ENCODE results near the gene ARF5.

The ARF5 gene

DNA sequence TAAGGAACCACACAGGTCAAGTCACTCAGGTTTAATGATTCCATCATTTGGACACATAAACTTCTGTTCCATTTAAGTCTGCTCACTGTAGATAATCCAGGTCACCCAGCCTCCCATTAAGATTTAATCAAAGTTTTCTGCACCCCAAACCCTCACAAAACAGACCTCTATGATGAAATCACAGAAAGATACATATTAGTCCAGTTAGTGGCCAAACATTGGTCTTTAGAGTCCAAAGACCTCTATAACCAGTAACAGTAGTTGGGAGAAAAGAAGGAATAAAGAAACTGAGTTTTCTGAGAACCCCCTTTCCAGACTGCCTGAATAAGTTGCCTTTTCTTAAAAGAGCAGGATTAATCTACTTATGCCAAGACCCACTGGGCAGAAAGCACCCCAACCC lies 7.6 kb upstream of the ARF5 start:
- Mint-ChIP-seq H3K9me3 (no peaks in the 10 kb centered on the region), H3K4me3 (no peak overlapping the region), H3K27ac (no peak overlapping the region), H3K27me3 (no peaks in the 10 kb centered on the region), H3K36me3 (peaks cover 29 to 52% of the 10 kb centered on the region in 2 donors), H3K4me1 (peaks cover 35 to 54% of the 10 kb centered on the region in 2 donors)
- no peak for DNase-seq
- ATAC-seq (replicated peaks), result no peak

DNA sequence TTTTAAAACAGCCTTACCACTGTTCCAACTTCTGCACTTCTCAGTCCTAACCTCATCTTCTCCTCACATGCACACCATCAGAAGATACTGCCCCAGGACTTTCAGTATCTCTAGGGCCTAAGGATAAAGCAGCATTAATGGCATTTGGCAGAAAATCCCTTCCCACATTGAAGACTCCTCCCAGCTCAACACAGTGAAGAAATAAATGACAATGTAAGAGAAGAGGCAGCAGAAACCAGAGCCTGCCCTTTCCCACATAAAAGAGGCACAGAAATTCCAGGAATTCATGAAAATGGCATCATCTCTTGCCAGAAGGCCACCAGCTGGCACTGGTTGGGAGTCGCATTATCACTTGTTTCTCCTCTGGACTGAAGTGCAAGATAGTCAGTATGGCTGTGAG lies 6.5 kb upstream of the ARF5 start:
- no peak for DNase-seq
- Mint-ChIP-seq H3K36me3 (peaks cover 27 to 48% of the 10 kb centered on the region in 2 donors), H3K27me3 (no peaks in the 10 kb centered on the region), H3K9me3 (no peaks in the 10 kb centered on the region), H3K27ac (no peak overlapping the region), H3K4me1 (peaks cover 40 to 62% of the 10 kb centered on the region in 2 donors), H3K4me3 (no peak overlapping the region)
- no peak for ATAC-seq (replicated peaks)

DNA sequence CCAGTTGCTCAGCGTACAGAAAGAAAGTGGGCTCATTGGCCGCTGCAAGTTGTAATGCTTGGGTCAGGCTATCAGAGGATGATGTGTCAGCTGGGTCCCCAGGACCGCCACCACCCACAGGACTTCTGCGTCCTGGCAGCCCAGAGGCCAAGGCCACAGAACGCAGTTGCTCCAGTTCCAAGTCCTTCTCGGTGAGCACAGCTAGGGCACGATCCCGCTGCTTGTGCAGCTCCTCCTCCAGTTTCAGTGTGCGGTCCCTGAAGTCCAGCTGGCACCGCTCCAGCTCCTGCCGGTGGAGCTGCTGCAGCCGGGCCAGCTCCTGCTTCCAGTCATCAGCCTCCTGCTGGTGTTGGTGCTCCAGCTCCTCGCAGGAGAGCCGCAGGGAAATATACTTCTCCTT lies 5.8 kb upstream of the ARF5 start:
- no peak overlapping the region for H3K27ac Mint-ChIP-seq

DNA sequence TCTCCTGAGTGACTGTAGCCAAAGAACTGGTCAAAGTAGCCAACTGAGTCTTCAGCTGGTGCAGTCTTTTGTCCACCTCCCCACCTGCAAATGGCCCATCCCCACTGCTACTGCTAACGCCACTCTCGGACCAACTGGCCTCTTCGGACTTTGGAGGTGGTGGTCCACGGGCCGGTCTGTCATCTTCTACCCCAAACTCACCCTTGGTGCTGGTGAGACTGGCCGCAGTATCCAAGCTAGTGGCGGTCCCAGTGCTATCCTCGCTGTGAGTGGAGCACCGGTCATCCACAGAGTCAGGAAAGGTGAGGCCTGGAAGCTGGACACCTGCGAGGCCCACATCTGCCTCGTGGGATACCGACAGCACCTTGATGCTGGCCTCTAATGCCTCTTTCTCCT lies 3.6 kb upstream of the ARF5 start:
- H3K27ac Mint-ChIP-seq, result peak overlapping the region; percentile 93
- H3K36me3 Mint-ChIP-seq, result peaks cover 14 to 29% of the 10 kb centered on the region in 2 donors
- H3K4me1 Mint-ChIP-seq, result peaks cover 41 to 71% of the 10 kb centered on the region in 2 donors

More for the DNA sequence above, 5.8 kb upstream of the ARF5 start:
- H3K4me1 Mint-ChIP-seq, result peaks cover 40 to 62% of the 10 kb centered on the region in 2 donors
- H3K36me3 Mint-ChIP-seq, result peaks cover 23 to 45% of the 10 kb centered on the region in 2 donors
- H3K4me3 Mint-ChIP-seq, result no peak overlapping the region
- no peaks in the 10 kb centered on the region for H3K27me3 Mint-ChIP-seq
- DNase-seq (no peak), ATAC-seq (replicated peaks) (no peak)
- H3K9me3 Mint-ChIP-seq, result no peaks in the 10 kb centered on the region

DNA sequence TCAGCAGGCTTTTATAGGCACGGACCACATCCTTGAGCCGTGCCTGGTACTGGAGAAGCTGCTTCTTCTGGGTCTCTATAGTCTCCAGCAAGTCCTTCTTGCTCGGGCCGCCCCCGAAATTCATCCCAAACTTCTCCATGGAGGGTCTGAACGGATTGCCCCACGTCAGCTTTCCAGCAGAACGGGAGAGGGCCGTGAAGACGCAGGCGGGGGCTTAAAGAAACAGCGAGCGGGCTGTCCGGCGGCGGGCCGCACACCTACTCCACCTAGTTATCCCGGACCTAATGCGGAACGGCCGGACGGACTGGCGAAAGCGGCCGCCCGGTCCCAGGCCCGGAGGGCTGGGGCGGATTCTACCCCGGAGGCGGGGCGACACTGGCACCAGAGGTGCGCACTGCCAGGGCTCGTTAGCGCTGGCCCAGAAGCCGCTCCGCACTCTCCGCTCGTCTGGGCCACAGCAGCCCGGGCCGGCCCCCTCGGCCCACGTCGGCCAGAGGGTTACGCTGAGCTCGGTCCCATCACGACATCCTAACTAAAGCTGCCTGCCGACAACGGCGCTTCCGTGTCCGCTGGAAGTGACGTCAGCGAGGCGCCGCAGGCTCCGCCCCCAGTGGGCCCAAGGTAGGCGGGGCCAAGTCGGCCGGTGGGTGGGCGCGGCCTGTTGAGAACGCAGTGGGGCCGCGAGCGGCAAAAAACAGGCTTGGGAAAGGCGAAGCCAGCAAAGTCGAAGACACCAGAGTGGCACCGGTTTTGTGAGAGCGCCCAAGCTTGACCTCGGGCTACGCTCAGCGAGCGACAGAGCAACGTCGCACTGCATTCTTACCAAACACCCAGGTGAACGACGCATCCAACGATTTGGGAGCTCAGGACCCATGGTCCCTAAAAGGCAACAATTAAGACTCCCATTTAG lies 2.9 kb upstream of the ARF5 start, which contains the start of gene GCC1:
Gene GCC1 (minus strand): TSS at position 553 of the 910 bp plus-strand sequence. CDS start 414 bp downstream, at position 139.
- no peaks in the 10 kb centered on the region for H3K9me3 Mint-ChIP-seq
- DNase-seq (peak; percentile 94), ATAC-seq (replicated peaks) (peak; percentile 82 to 86)
- H3K4me3 Mint-ChIP-seq, result peak within 1 kb of the TSS; percentile 87 to 93
- no peaks in the 10 kb centered on the region for H3K27me3 Mint-ChIP-seq
- peak within 1 kb of the TSS; percentile 94 for H3K27ac Mint-ChIP-seq
- peaks cover 18 to 32% of the 10 kb centered on the region in 2 donors for H3K36me3 Mint-ChIP-seq
- peaks cover 44 to 75% of the 10 kb centered on the region in 2 donors for H3K4me1 Mint-ChIP-seq

More for the DNA sequence above, 3.6 kb upstream of the ARF5 start:
- Mint-ChIP-seq H3K9me3 (no peaks in the 10 kb centered on the region), H3K4me3 (peak overlapping the region; percentile 87 to 93), H3K27me3 (no peaks in the 10 kb centered on the region)
- no peak for ATAC-seq (replicated peaks)
- DNase-seq, result no peak

DNA sequence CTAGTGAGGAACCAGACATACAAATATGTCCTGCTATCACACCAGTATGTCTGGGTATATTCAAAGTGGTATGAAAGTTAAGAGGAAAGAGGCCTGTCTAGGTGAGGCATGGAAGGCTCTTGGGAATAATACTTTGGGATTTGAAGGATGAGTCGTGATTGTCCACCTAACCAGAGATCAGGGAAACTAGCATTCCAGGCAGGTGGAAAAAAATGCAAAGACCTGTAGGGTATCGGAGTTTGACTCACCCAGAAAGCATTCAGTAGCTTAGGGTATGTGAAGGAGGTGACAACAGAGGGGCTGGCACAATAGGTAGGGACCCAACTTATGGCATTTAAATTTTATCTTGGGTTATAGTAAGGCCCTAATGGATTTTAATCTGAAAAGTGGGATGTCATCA lies 1.9 kb upstream of the ARF5 start:
- Mint-ChIP-seq H3K4me3 (no peak overlapping the region), H3K27ac (no peak overlapping the region), H3K4me1 (peaks cover 51 to 78% of the 10 kb centered on the region in 2 donors), H3K9me3 (no peaks in the 10 kb centered on the region), H3K27me3 (no peaks in the 10 kb centered on the region), H3K36me3 (peaks cover 22 to 42% of the 10 kb centered on the region in 2 donors)
- ATAC-seq (replicated peaks) (no peak), DNase-seq (no peak)

DNA sequence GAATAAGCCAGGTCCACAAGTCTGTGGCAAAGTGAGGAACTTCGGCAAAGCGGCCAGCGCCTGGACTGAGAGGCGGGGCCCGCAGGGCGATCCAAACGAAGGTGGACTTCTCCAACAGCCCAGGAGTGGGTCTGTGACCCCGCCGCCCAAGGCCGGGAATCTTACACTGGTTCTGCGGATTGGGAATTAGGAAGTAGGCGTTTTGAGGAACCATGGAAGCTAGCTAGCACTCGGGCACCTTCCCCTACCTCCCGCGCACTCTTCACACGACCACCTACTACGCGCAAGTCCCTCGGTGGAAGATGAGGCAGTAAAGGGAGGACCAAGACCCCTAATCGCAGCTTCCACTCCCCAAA lies 570 bp upstream of the ARF5 start:
- DNase-seq (no peak), ATAC-seq (replicated peaks) (no peak)
- Mint-ChIP-seq H3K4me3 (peak overlapping the region; percentile 72 to 97), H3K9me3 (no peaks in the 10 kb centered on the region), H3K4me1 (peaks cover 45 to 69% of the 10 kb centered on the region in 2 donors), H3K36me3 (peaks cover 21 to 37% of the 10 kb centered on the region in 2 donors), H3K27me3 (no peaks in the 10 kb centered on the region), H3K27ac (peak overlapping the region; percentile 31)

DNA sequence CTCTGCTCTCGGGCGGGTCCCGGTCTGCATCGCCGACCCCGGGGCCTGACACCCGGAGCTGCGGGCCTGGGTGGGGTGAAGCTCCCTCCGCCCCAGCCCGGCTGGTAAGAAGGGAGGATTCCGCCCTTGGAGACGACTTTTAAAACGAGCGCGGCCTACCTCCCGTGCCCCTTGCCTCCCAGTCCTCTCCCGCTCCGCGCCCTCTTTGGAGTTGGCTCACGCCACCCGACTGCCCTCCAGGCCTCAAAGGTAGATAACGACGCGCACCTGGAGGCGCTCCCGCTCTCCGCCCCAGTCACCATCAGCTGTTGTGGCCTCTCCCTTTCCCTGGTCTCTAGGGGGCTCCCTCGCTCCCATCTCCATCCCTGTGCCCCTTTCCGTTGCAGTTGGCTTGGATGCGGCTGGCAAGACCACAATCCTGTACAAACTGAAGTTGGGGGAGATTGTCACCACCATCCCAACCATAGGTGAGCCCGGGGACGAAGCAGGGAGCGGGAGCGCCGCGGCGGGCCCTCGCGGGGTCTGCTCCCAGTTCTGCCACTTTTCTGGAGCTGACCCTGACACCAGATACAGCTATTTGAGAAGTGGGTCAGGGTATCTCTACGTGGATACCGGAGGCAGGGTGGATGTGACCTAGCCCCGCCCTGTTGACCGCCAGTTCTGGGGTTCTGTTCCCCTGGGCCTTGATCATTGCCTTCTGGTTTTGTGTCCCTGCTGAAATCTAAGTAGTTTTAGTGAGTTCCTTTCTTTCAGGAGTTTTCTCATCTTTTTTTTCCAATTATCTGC lies 679 bp downstream of the ARF5 start:
- H3K9me3 Mint-ChIP-seq, result no peaks in the 10 kb centered on the region
- ATAC-seq (replicated peaks), result peak in 1 of 2 donors; percentile 3
- peaks cover 16 to 27% of the 10 kb centered on the region in 2 donors for H3K36me3 Mint-ChIP-seq
- no peaks in the 10 kb centered on the region for H3K27me3 Mint-ChIP-seq
- H3K27ac Mint-ChIP-seq, result peak overlapping the region; percentile 93
- DNase-seq, result peak; percentile 9
- H3K4me3 Mint-ChIP-seq, result peak overlapping the region; percentile 95 to 97
- peaks cover 34 to 56% of the 10 kb centered on the region in 2 donors for H3K4me1 Mint-ChIP-seq

DNA sequence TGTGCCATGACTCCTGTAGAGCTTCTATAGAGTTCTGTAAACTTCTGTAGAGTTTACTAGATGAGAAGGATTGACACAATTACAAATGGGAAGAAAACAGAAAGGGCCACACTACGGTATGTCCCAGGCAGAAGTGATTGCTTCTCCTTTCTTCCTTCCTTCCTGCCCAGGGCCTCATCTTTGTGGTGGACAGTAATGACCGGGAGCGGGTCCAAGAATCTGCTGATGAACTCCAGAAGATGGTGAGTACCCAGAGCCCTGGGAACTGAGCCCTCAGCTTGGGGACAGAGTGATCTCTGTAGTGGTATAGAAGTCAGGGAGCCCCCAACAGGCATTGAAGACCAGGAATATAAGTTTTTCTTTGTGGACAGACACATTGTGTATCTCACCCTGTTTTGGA lies 1.7 kb downstream of the ARF5 start:
- peak overlapping the region in 1 of 2 donors; percentile 95 for H3K4me3 Mint-ChIP-seq

DNA sequence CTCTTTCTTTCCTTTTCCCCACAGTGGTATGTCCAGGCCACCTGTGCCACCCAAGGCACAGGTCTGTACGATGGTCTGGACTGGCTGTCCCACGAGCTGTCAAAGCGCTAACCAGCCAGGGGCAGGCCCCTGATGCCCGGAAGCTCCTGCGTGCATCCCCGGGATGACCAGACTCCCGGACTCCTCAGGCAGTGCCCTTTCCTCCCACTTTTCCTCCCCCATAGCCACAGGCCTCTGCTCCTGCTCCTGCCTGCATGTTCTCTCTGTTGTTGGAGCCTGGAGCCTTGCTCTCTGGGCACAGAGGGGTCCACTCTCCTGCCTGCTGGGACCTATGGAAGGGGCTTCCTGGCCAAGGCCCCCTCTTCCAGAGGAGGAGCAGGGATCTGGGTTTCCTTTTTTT lies 3.0 kb downstream of the ARF5 start:
- Mint-ChIP-seq H3K36me3 (peaks cover 16 to 22% of the 10 kb centered on the region in 2 donors), H3K27me3 (no peaks in the 10 kb centered on the region), H3K4me3 (no peak overlapping the region), H3K4me1 (peaks cover 31 to 51% of the 10 kb centered on the region in 2 donors), H3K27ac (no peak overlapping the region), H3K9me3 (no peaks in the 10 kb centered on the region)
- no peak for DNase-seq
- ATAC-seq (replicated peaks), result no peak

More for the DNA sequence above, 1.7 kb downstream of the ARF5 start:
- Mint-ChIP-seq H3K9me3 (no peaks in the 10 kb centered on the region), H3K4me1 (peaks cover 34 to 55% of the 10 kb centered on the region in 2 donors), H3K27me3 (no peaks in the 10 kb centered on the region), H3K27ac (no peak overlapping the region), H3K36me3 (peaks cover 16 to 22% of the 10 kb centered on the region in 2 donors)
- ATAC-seq (replicated peaks) (no peak), DNase-seq (no peak)

DNA sequence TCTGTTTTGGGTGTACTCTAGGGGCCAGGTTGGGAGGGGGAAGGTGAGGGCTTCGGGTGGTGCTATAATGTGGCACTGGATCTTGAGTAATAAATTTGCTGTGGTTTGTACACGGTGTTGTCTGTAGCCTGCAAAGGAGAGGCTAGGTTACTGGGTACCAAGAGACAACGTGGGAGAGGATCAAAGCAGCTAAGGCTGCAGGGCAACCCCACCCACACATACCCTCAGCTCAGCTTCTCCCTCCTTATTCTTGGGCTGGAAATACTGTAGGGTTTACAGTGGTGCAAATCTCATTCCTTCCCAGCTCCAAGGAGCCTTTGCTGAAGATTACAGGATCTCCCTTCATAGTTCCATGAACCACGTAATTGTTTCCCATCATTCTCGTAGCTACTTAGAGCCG lies 3.4 kb downstream of the ARF5 start:
- DNase-seq, result no peak
- no peak overlapping the region for H3K27ac Mint-ChIP-seq
- ATAC-seq (replicated peaks), result no peak
- H3K9me3 Mint-ChIP-seq, result no peaks in the 10 kb centered on the region
- no peaks in the 10 kb centered on the region for H3K27me3 Mint-ChIP-seq
- H3K4me1 Mint-ChIP-seq, result peaks cover 28 to 47% of the 10 kb centered on the region in 2 donors
- peaks cover 16 to 22% of the 10 kb centered on the region in 2 donors for H3K36me3 Mint-ChIP-seq
- no peak overlapping the region for H3K4me3 Mint-ChIP-seq

DNA sequence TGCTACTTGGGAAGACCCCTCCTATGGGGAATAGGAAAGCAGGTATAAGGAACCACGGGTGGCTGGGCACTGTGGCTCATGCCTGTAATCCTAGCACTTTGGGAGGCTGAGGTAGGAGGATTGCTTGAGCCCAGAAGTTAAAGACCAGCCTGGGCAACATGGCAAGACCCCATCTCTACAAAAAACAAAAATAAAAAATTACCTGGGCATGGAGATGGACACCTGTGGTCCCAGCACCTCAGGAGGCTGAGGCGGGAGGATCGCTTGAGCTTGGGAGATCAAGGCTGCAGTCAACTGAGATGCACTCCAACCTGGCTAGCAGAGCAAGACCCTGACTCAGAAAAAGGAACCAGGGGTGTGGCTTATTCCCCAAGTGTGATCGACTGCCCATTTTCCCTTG lies 4.3 kb downstream of the ARF5 start:
- Mint-ChIP-seq H3K36me3 (peaks cover 16 to 22% of the 10 kb centered on the region in 2 donors), H3K4me1 (peaks cover 28 to 46% of the 10 kb centered on the region in 2 donors), H3K27ac (peak overlapping the region; percentile 25), H3K4me3 (no peak overlapping the region), H3K9me3 (no peaks in the 10 kb centered on the region), H3K27me3 (no peaks in the 10 kb centered on the region)
- DNase-seq, result no peak
- ATAC-seq (replicated peaks), result no peak

DNA sequence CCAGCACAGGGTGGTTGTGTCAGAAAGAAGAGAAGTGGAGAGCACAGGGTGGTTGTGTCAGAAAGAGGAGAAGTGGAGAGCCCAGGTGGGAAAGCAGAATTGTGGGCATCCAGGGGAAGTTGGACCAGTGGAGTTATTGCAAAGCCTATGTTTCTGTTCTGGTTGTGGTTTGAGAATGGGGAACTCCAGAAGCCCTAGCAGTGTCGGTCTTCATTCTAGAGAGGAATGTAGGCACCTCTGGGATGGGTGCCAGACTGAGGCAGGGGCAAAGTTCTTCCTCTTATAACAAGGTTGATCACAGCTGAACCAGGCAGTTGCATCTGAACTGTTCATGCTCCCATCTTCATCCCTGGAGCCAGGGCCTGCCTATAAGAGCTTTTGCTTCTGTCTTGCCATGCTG lies 6.3 kb downstream of the ARF5 start:
- ATAC-seq (replicated peaks), result peak; percentile 72 to 90
- H3K36me3 Mint-ChIP-seq, result peaks cover 16 to 22% of the 10 kb centered on the region in 2 donors

DNA sequence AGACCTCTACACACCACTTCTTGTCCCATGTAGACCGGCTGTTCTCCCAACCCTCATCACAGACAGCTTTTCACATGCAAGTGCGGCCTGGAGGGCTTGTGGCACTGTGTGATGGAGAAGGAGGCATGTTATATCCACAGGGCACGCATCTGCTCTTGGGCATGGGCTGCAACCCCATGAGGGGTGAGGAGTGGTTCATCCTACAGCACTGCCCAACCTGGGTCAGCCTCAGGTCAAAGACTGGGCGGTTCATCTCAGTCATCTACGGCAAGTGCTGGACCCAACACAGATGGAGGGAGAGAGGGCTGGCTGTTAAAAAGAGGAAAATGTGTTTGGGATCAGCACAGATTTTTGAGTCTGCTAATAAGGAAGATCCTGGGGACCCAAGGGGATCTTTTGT lies 7.5 kb downstream of the ARF5 start:
- peaks cover 15 to 22% of the 10 kb centered on the region in 2 donors for H3K4me1 Mint-ChIP-seq
- ATAC-seq (replicated peaks), result no peak
- no peak for DNase-seq
- H3K9me3 Mint-ChIP-seq, result no peaks in the 10 kb centered on the region
- peaks cover 11 to 13% of the 10 kb centered on the region in 2 donors for H3K36me3 Mint-ChIP-seq
- peaks cover 6 to 9% of the 10 kb centered on the region in 2 donors for H3K27me3 Mint-ChIP-seq
- no peak overlapping the region for H3K4me3 Mint-ChIP-seq
- H3K27ac Mint-ChIP-seq, result no peak overlapping the region

More for the DNA sequence above, 6.3 kb downstream of the ARF5 start:
- no peak overlapping the region for H3K4me3 Mint-ChIP-seq
- peak; percentile 12 for DNase-seq
- H3K4me1 Mint-ChIP-seq, result peaks cover 23 to 34% of the 10 kb centered on the region in 2 donors
- no peak overlapping the region for H3K27ac Mint-ChIP-seq
- peaks cover 0 to 9% of the 10 kb centered on the region in 2 donors for H3K27me3 Mint-ChIP-seq
- H3K9me3 Mint-ChIP-seq, result no peaks in the 10 kb centered on the region
